HG02885 (cell line): ENCODE results near the gene PLAGL1.

ENCODE experiments used
- ATAC-seq: cut with Tn5 transposase; IDR thresholded peaks from one replicate; pipeline ENCODE4 v1.9.1; 2021; ENCODE audit warnings: mild to moderate bottlenecking; ENCODE audit not compliant: unreplicated experiment, poor library complexity

Gene PLAGL1

GRCh38 chr6:143970456-143971218 is 37.4 kb downstream of the PLAGL1 start:
- no peak for ATAC-seq

- no peak for ATAC-seq
These were observed 39.0 kb downstream of the PLAGL1 start for GRCh38 chr6:143969077-143969476.

DNA sequence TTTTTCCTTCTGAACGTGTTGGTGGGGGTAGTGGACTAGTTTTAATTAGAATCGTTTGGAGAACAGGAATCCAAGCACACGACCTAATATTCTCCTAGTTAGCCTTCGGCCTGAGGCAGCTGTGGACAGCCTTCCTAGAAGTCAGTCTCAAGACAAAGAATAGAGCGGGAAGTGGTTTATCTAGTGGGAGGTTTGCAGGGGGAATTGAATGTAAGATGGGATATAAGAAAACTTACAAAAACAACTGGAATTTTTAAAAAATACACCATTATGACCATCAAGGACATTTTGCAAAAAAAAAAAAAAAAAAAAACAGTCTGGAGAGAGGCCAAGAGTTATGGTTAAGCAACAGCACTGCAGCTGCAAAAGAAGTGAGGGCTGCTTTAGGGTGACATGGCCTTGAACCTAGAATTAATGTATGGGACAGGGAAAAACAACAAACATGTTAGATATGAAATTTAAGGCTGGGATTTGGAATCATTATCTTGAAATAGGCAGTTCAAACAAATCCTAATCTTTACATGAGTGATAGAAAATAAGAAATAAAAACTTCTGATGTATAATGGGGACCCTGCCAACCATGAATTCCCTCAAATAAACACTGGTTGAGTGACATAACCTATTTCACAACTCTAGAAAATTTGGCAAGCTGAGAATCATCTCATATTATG is 40.2 kb downstream of the PLAGL1 start:
- ATAC-seq, result no peak

- no peak for ATAC-seq
These were observed 41.7 kb downstream of the PLAGL1 start for GRCh38 chr6:143966312-143966711.

- no peak for ATAC-seq
These were observed 42.4 kb downstream of the PLAGL1 start for GRCh38 chr6:143965503-143966171.

GRCh38 chr6:143964674-143965081 is 43.4 kb downstream of the PLAGL1 start:
- no peak for ATAC-seq

- no peak for ATAC-seq
These were observed 44.7 kb downstream of the PLAGL1 start for GRCh38 chr6:143963158-143963919.

- ATAC-seq, result no peak
These were observed 45.9 kb downstream of the PLAGL1 start for GRCh38 chr6:143961886-143962878.

DNA sequence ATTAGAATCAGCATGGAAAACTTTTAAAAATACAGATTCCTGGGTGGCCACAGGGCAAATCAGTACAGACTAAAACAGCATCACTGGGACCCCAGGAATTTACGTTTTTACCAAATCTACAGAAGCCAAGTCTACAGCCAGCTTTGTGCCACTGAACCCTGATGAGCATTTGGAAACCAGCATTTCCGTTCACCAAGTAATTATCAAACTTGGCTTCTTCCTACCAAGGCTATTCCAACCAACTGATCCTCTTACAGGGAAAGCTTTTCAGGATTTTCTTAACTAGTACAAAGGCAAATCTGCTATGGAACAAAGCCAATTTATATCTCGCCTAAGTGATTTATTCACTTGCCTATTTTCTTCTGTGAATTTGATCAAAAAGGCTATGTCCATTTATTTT is 47.0 kb downstream of the PLAGL1 start:
- ATAC-seq, result no peak

DNA sequence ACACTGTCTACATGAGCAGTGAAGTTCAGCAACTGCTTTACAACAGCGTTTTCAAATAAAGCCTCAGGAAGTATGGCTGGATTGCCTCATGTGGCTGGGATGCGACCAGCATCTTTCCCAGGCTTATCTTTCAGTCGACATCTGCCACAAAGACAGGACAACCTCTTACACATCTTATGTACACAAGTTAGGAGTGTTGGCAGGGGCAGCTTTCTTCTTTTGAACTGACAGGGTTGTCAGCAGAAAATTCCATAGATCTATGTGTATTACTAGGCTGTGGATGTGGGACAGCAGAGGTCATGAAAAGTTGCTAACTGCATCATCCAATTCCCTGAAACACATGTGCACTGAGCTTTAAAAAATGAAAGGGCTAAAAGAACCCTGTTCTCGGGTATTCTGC is 48.1 kb downstream of the PLAGL1 start:
- no peak for ATAC-seq

DNA sequence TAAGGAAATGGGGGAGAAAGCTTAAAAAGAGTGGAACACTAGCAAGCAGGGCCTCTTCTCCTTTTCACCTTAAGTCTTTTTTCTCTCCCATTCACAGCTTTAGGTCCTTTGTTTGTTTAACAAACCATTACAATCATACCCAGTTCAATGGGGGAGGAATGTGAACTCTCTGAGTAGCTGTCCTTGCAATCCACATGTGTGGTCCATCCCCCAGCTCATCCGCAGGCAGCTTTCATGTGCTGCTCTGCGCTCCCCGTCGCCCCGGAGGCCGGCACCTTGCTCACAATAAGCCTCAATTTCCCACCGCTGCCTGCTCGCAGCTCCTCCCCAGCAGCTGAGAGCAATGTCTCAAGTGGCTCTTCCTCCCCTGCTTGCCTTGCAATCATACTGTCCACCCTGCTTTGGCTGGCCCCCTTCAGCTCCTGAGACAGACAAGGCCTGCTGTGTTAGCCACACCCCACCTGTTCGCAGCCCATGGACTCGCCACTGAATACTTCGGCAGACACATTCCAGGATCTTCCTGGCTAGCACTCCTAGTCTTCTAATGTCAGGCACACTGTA is 49.1 kb downstream of the PLAGL1 start:
- no peak for ATAC-seq

DNA sequence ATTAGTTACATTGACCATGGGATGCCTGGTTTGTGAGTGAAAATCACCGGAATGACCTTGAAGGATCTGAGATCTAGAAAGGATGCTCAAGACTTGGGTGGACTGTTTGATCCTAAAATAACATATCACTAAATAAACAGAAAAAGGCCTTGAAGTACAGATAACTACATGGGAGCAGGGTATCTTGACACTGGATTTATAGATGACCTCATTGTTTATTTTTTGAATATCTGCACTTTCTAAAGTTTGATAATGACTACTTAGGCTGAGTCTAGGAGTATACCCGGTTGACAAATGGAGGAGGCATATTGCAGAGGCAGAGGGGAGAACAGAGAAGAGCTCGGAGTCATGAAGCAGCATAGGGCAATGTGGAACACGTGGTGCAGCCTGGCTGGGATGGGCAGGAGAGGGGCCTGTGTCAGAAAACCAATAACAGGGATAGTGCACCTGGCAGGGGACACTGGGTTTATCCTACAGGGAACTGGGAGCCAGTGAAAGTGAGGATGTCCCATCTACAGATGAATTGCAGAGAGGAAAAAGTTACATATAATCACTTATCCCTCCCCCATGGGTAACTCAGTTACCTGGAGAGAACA is 50.3 kb downstream of the PLAGL1 start:
- no peak for ATAC-seq

DNA sequence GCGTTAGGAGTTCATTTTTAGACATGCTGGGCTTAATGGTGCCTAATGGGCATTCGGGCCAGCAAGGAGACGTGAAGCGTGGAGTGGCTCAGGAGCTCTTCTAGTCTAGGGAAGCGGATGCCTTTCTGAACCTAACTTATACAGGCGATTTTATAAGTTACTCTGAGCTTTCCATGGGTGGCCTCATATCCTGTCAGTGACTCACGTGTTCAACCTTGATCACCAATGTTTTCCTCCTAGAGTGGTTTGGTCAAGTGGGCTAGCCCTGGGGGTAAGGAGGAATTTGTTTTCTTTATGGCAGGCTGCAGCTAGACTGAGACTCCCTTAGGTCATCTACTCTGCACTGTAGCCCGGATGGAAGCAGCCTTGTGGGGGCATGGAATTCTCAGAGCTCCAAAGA is 52.1 kb downstream of the PLAGL1 start:
- no peak for ATAC-seq

DNA sequence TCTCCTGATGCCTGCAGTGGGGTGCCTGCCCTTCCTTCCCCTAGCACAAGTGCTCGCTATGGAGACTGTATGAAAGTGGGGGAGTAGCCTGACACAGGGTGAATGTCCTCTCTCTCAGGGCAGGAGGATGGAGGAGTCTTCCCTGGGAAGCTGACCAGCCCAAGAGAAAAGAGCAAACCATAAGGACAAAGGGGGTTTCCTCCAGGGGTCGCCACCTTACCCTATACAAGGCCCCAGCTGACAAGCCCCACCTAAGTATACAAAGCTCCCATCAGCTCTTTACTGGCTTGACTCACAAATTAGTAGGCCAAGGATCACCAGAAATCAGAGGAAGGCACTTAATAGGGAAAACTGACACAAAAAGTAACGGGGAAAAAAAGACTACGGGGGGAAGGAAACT is 54.1 kb downstream of the PLAGL1 start:
- ATAC-seq, result no peak

- no peak for ATAC-seq
These were observed 54.9 kb downstream of the PLAGL1 start for GRCh38 chr6:143952947-143953701.

DNA sequence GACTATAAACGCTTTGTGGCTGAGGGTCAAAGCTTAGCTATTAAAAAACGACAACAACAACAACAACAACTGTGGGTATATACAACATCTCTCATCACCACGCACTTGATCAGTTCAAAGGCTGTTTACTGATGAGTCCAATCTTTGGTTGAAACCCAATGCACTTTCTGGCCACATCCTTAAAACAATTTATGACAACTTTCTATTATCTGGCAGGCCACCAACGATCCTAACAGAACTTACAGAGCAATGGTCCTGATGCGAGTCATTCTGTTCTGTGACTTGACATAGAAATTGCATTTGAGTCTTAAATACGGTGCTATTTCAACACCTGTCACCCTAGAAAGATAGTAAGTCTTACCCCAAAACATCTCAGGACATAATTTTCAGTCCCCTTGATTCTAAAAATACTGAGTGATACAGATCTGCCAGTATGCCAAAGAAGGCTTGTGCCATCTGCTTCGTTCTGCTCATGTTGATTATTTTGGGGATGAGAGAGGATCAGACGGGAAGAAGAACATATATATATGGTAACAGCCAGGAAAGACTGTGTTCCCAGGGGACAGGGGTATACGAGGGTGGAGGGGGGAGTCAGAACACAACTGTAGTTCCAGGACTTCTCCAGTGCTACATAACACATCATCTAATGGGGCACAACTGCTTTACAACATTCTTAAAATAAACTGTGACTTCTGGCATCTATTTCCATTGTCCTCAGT is 55.8 kb downstream of the PLAGL1 start:
- ATAC-seq, result no peak

GRCh38 chr6:143950875-143951274 is 57.2 kb downstream of the PLAGL1 start:
- no peak for ATAC-seq

DNA sequence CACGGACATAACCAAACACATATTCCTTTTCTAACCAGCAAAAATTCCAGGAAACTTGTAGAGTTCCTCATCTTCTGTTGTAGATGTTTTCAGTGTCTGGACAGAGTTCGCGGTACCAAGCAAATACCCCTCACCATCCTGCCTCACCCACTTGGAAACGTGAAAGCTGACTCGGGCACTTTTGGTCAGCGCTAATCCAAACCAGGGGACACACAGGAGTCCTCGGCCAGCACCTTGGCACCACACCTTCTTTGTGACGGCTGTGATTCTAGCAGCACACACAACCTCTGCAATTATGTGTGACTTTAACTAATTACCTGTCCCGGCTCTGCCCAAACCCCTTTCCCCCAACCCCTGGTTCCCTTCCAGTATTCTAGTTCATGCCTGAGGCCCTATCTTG is 58.1 kb downstream of the PLAGL1 start:
- no peak for ATAC-seq
